H1 (cell line): ENCODE measurements around the gene GRAMD1C. TPM values are rescaled to one million over a fixed set of nuclear protein-coding genes. Genes with fewer than 3 reads are reported as not detected.

Source experiments
- CTCF ChIA-PET: fragments of 300-600 bp; sonication (Branson Sonifier 250); formaldehyde crosslinking; loops from one replicate; lab custom pipeline; 2021; ENCODE audit not compliant: partially characterized antibody; lab: Charles Lee
- POLR2A ChIA-PET: fragments of 300-600 bp; sonication (Branson Sonifier 250); formaldehyde crosslinking; loops from one replicate; lab custom pipeline; 2021; ENCODE audit warnings: inconsistent platforms; ENCODE audit not compliant: partially characterized antibody; lab: Charles Lee
- DNase-seq, 2 experiments: peaks; one replicate each; pipeline versions ENCODE4 v3.0.0 to v3.0.0-alpha.2; 2010 to 2022; ENCODE audit warnings: low spot score in 2 of 2, low read depth in 1 of 2, mixed read lengths in 1 of 2
- FAIRE-seq: peaks from 2 replicates; lab custom pipeline; 2011; peaks lifted over from hg19 to GRCh38; lab: Jason Lieb, UNC
- H2AFZ ChIP-seq: 2 replicates; pipeline ENCODE4 v1.8.1; 2012; ENCODE audit warnings: low read length, inconsistent platforms
- H2AK5ac ChIP-seq: 2 replicates; pipeline ENCODE4 v1.6.1; 2013; ENCODE audit warnings: low read depth, low read length
- H2BK120ac ChIP-seq: replicated peaks from 2 replicates; pipeline ENCODE3; 2013; ENCODE audit warnings: low read depth, low read length, inconsistent platforms
- H2BK12ac ChIP-seq: 2 replicates; pipeline ENCODE4 v1.6.1; 2013; ENCODE audit warnings: low read depth, low read length
- H2BK15ac ChIP-seq: 2 replicates; pipeline ENCODE4 v1.6.1; 2013; ENCODE audit warnings: low read length
- H2BK20ac ChIP-seq: 2 replicates; pipeline ENCODE4 v1.6.1; 2013; ENCODE audit warnings: low read length
- H2BK5ac ChIP-seq: 2 replicates; pipeline ENCODE4 v1.6.1; 2013; ENCODE audit warnings: low read depth, low read length
- H3K14ac ChIP-seq: 2 replicates; pipeline ENCODE4 v1.6.1; 2013; ENCODE audit warnings: inconsistent platforms; ENCODE audit not compliant: insufficient read length
- H3K18ac ChIP-seq: 2 replicates; pipeline ENCODE4 v1.6.1; 2013; ENCODE audit warnings: low read length; ENCODE audit errors: extremely low read depth
- H3K23ac ChIP-seq: 2 replicates; pipeline ENCODE4 v1.6.1; 2013; ENCODE audit warnings: inconsistent platforms; ENCODE audit not compliant: insufficient read length
- H3K23me2 ChIP-seq: 2 replicates; pipeline ENCODE4 v1.6.1; 2013; ENCODE audit warnings: low read depth, low read length
- H3K27ac ChIP-seq: 2 replicates; pipeline ENCODE4 v1.6.1; 2011; ENCODE audit warnings: low read depth, low read length, inconsistent platforms
- H3K27me3 ChIP-seq, 4 experiments: replicated peaks in 1 of 4; 1 replicate in 1 of 4; 2 replicates in 3 of 4; pipeline versions ENCODE4 v1.6.1 to v1.8.1; 2011 to 2013; ENCODE audit warnings: low read length in 3 of 4, mild to moderate bottlenecking in 3 of 4, inconsistent platforms in 2 of 4, mixed read lengths in 2 of 4, moderate library complexity in 1 of 4; ENCODE audit not compliant: control insufficient read depth in 3 of 4, insufficient read depth in 3 of 4; ENCODE audit errors: extremely low read depth in 1 of 4
- H3K36me3 ChIP-seq, 4 experiments: 2 replicates each; pipeline versions ENCODE4 v1.6.1 to v1.8.1; 2011 to 2013; ENCODE audit warnings: mild to moderate bottlenecking in 4 of 4, low read length in 3 of 4, moderate library complexity in 2 of 4, control low read depth in 1 of 4, inconsistent platforms in 1 of 4; ENCODE audit not compliant: insufficient read depth in 4 of 4, control insufficient read depth in 2 of 4
- H3K4ac ChIP-seq: replicated peaks from 2 replicates; pipeline ENCODE3; 2013; ENCODE audit warnings: low read length, low read depth, mixed read lengths, inconsistent platforms; ENCODE audit not compliant: insufficient read length
- H3K4me1 ChIP-seq, 4 experiments: replicated peaks in 1 of 4; 1 replicate in 1 of 4; 2 replicates in 3 of 4; pipeline versions ENCODE4 v1.6.1 to v1.8.1; 2011 to 2013; ENCODE audit warnings: low read length in 3 of 4, inconsistent platforms in 2 of 4, mixed read lengths in 1 of 4; ENCODE audit not compliant: insufficient read depth in 4 of 4, control insufficient read depth in 3 of 4
- H3K4me2 ChIP-seq, 2 experiments: 2 replicates each; pipeline versions ENCODE4 v1.6.1 to v1.8.1; 2011 to 2013; ENCODE audit warnings: low read depth in 2 of 2, low read length in 2 of 2, control low read depth in 1 of 2, inconsistent platforms in 1 of 2, mild to moderate bottlenecking in 1 of 2; ENCODE audit not compliant: insufficient read depth in 1 of 2
- H3K4me3 ChIP-seq, 4 experiments: fragments of 200-600, 300-600 bp in 1 of 4; sonication (generic), shearing (Covaris generic), sonication (Bioruptor Twin) in 1 of 4; 2 replicates each; pipeline versions ENCODE4 v1.5.1 to v1.8.1; 2011 to 2016; ENCODE audit warnings: low read length in 4 of 4, low read depth in 3 of 4, control low read depth in 2 of 4, inconsistent platforms in 2 of 4, mild to moderate bottlenecking in 2 of 4, mixed read lengths in 1 of 4, moderate library complexity in 1 of 4; ENCODE audit not compliant: insufficient read depth in 2 of 4; ENCODE audit errors: extremely low read depth in 1 of 4
- H3K56ac ChIP-seq: replicated peaks from 2 replicates; pipeline ENCODE3; 2013; ENCODE audit warnings: low read depth, mild to moderate bottlenecking, mixed read lengths, low read length, inconsistent platforms; ENCODE audit not compliant: insufficient read length
- H3K79me1 ChIP-seq: 2 replicates; pipeline ENCODE4 v1.6.1; 2013; ENCODE audit warnings: low read depth, low read length, control low read depth
- H3K79me2 ChIP-seq, 2 experiments: 2 replicates each; pipeline versions ENCODE4 v1.6.1 to v1.8.1; 2012 to 2013; ENCODE audit warnings: low read length in 2 of 2, mild to moderate bottlenecking in 2 of 2, inconsistent platforms in 1 of 2; ENCODE audit not compliant: insufficient read depth in 2 of 2, control insufficient read depth in 1 of 2
- H3K9ac ChIP-seq, 4 experiments: replicated peaks in 1 of 4; 1 replicate in 1 of 4; 2 replicates in 3 of 4; pipeline versions ENCODE4 v1.6.1 to v1.8.1; 2011 to 2013; ENCODE audit warnings: low read depth in 3 of 4, low read length in 3 of 4, control low read depth in 2 of 4, mild to moderate bottlenecking in 2 of 4, moderate library complexity in 2 of 4, inconsistent platforms in 1 of 4; ENCODE audit errors: extremely low read depth in 1 of 4
- H3K9me3 ChIP-seq, 2 experiments: 2 replicates each; pipeline versions ENCODE4 v1.6.1 to v1.8.1; 2012 to 2013; ENCODE audit warnings: mild to moderate bottlenecking in 2 of 2, moderate library complexity in 2 of 2, control low read depth in 1 of 2, inconsistent platforms in 1 of 2, low read depth in 1 of 2, low read length in 1 of 2, mixed read lengths in 1 of 2; ENCODE audit not compliant: insufficient read depth in 2 of 2
- H4K20me1 ChIP-seq, 2 experiments: replicated peaks in 1 of 2; 2 replicates each; pipeline versions ENCODE3 to v1.8.1; 2011 to 2013; ENCODE audit warnings: inconsistent platforms in 2 of 2, low read length in 2 of 2, mild to moderate bottlenecking in 1 of 2; ENCODE audit not compliant: insufficient read depth in 2 of 2, control insufficient read depth in 1 of 2
- H4K5ac ChIP-seq: 2 replicates; pipeline ENCODE4 v1.6.1; 2013; ENCODE audit warnings: low read length, low read depth, mixed read lengths, inconsistent platforms; ENCODE audit not compliant: insufficient read length
- H4K8ac ChIP-seq: 2 replicates; pipeline ENCODE4 v1.8.0; 2013; ENCODE audit warnings: mild to moderate bottlenecking, moderate library complexity, low read length, inconsistent platforms; ENCODE audit not compliant: insufficient read depth; ENCODE audit errors: extremely low read depth
- H4K91ac ChIP-seq: replicated peaks from 2 replicates; pipeline ENCODE3; 2013; ENCODE audit warnings: low read length, mixed read lengths, inconsistent platforms; ENCODE audit not compliant: insufficient read length
- WGBS, 2 experiments: shearing (Covaris generic) in 1 of 2; methylation state at CpG; one replicate each; pipeline versions ENCODE4 v1.1.6 to v1.1.7; 2013 to 2015; ENCODE audit warnings: low lambda C conversion rate in 2 of 2, mixed read lengths in 2 of 2, inconsistent platforms in 1 of 2, low coverage in 1 of 2, missing lambda C conversion rate in 1 of 2; ENCODE audit not compliant: insufficient replicate concordance in 2 of 2, insufficient coverage in 1 of 2, insufficient read length in 1 of 2; ENCODE audit errors: extremely low coverage in 1 of 2, missing lambda C conversion rate in 1 of 2; 5-methylcytosine and 5-hydroxymethylcytosine counted together
- polyA plus RNA-seq, 7 experiments: library from polyadenylated mRNA; depleted of rRNA in 3 of 7; stranded (reverse) in 5 of 7; unstranded in 2 of 7; fragments of >200 nt in 5 of 7; fragments of 200-250 nt in 2 of 7; gene quantifications; 1 replicate in 5 of 7; 2 replicates in 1 of 7; 4 replicates in 1 of 7; pipeline versions ENCODE4 v1.2.1 to v1.2.3, GENCODE V29; 2011 to 2013; ENCODE audit warnings: missing spikeins in 2 of 7, mixed read lengths in 2 of 7
- total RNA-seq: library from RNA; stranded (reverse); fragmentation: NEBNext Ultra II Directional; extraction: Animal tissue kit (Norgen Biotek cat#: 25700); gene quantifications from 2 replicates; pipeline ENCODE4 v1.2.1, GENCODE V29; 2021
- TF ChIP-seq, protein P1 (sequence below), 3 experiments: IDR thresholded peaks; 1 replicate in 2 of 3; 2 replicates in 1 of 3; pipeline versions ENCODE4 v1.5.1 to v1.6.1; 2011; ENCODE audit warnings: low read length in 3 of 3, mild to moderate bottlenecking in 3 of 3, inconsistent platforms in 2 of 3, low read depth in 1 of 3, moderate library complexity in 1 of 3; ENCODE audit not compliant: insufficient read depth in 1 of 3; ENCODE audit errors: control extremely low read depth in 1 of 3

GRAMD1C gene
- total and polyA plus RNA-seq, 2 of the 8 experiments (the other 6 are each of a cell fraction or from before 2014, with no cell fraction given): 0.62 to 2.1 TPM

DNA sequence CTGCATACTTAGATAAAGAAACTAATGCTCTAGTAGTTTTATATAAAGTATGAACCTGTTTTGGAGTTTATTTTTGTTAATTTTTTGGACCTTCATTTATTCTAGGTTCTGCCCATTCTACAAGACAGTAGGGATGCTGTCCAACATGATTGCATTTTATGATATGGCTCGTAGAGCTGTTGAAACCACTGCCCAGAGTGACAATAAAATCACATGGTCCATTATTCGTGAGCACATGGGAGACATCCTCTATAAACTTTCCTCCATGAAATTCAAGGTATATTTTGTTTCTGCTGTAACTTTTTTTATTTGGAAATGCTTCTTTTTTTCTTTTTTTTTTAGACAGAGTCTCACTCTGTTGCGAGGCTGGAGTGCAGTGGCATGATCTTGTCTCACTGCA lies 33.3 kb upstream of the GRAMD1C start:
- ChIA-PET POLR2A (no interaction called here), CTCF (no interaction called here)
- H3K4me1 ChIP-seq: no peaks in the 10 kb centered on the region
- no peaks in the 10 kb centered on the region for H3K27me3 ChIP-seq
- FAIRE-seq (no peak), DNase-seq (no peak)
- no peak overlapping the region for H3K27ac ChIP-seq
- H2BK5ac ChIP-seq: no peak overlapping the region
- H2BK120ac ChIP-seq: no peak overlapping the region
- no peak overlapping the region for H2AK5ac ChIP-seq
- no peaks in the 10 kb centered on the region for H4K20me1 ChIP-seq
- H4K91ac ChIP-seq: no peak overlapping the region
- no peak overlapping the region for H3K18ac ChIP-seq
- no peak overlapping the region for H3K4me2 ChIP-seq
- H3K23me2 ChIP-seq: no peaks in the 10 kb centered on the region
- peaks cover 2 to 47% (median 9%) of the 10 kb centered on the region in 4 experiments; a peak in 7 of 8 replicates for H3K36me3 ChIP-seq
- no peak overlapping the region for H2BK15ac ChIP-seq
- TF ChIP-seq, protein P1, sequence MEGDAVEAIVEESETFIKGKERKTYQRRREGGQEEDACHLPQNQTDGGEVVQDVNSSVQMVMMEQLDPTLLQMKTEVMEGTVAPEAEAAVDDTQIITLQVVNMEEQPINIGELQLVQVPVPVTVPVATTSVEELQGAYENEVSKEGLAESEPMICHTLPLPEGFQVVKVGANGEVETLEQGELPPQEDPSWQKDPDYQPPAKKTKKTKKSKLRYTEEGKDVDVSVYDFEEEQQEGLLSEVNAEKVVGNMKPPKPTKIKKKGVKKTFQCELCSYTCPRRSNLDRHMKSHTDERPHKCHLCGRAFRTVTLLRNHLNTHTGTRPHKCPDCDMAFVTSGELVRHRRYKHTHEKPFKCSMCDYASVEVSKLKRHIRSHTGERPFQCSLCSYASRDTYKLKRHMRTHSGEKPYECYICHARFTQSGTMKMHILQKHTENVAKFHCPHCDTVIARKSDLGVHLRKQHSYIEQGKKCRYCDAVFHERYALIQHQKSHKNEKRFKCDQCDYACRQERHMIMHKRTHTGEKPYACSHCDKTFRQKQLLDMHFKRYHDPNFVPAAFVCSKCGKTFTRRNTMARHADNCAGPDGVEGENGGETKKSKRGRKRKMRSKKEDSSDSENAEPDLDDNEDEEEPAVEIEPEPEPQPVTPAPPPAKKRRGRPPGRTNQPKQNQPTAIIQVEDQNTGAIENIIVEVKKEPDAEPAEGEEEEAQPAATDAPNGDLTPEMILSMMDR (IDR thresholded peaks at IDR 0.05; ENCODE audit: control extremely low read depth in 1 of 3, insufficient read depth in 1 of 3, low read depth in 1 of 3, low read length in 3 of 3): no peak
- H2BK20ac ChIP-seq: no peak overlapping the region
- H2AFZ ChIP-seq: no peak overlapping the region
- 94% methylated on average over 3 of the region's 3 CpGs; no CpG with 5 or more reads in 1 of the 2 experiments for WGBS, 2 experiments
- H3K79me2 ChIP-seq: no peaks in the 10 kb centered on the region
- H4K5ac ChIP-seq: no peak overlapping the region
- H4K8ac ChIP-seq: no peak overlapping the region
- H3K56ac ChIP-seq: no peak overlapping the region
- no peaks in the 10 kb centered on the region for H3K79me1 ChIP-seq
- no peak overlapping the region for H3K14ac ChIP-seq
- no peak overlapping the region for H3K9ac ChIP-seq
- no peak overlapping the region for H2BK12ac ChIP-seq
- H3K9me3 ChIP-seq: no peaks in the 10 kb centered on the region
- H3K4me3 ChIP-seq: no peak overlapping the region
- no peak overlapping the region for H3K4ac ChIP-seq
- H3K23ac ChIP-seq: no peak overlapping the region
